GM18873 (cell line): ENCODE data around the gene CLEC10A.
"Not testable (repeated sequence)": the region's sequence is repeated elsewhere in the genome, so short reads cannot be mapped to it uniquely, and the experiment has no call there.

Experiments
- ATAC-seq: cut with Tn5 transposase; IDR thresholded peaks from one replicate; pipeline ENCODE4 v1.9.1; 2021; ENCODE audit warnings: mild to moderate bottlenecking, moderate library complexity, moderate number of reproducible peaks; ENCODE audit not compliant: unreplicated experiment, low FRiP score

Gene CLEC10A

GRCh38 chr17:7108981-7109380 lies 28.9 kb upstream of the CLEC10A start:
- no peak for ATAC-seq

DNA sequence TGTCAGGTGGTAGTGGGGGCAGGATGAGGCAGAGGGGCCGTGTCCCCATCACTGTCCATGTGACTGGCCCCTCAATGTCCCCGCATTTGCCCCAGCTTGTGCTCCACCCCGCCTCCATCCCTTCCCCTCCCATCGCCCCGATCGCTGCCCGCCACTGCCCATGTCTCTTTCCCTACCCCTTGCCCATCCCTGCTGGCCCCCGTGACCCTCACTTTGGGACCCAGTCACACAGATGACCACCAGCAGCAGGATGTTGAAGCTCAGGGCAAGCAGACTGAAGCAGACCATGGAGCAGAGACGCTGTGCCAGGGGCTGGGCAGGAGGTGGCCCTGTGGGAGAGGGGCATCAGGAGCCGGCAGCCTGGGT lies 28.5 kb upstream of the CLEC10A start:
- no peak for ATAC-seq

DNA sequence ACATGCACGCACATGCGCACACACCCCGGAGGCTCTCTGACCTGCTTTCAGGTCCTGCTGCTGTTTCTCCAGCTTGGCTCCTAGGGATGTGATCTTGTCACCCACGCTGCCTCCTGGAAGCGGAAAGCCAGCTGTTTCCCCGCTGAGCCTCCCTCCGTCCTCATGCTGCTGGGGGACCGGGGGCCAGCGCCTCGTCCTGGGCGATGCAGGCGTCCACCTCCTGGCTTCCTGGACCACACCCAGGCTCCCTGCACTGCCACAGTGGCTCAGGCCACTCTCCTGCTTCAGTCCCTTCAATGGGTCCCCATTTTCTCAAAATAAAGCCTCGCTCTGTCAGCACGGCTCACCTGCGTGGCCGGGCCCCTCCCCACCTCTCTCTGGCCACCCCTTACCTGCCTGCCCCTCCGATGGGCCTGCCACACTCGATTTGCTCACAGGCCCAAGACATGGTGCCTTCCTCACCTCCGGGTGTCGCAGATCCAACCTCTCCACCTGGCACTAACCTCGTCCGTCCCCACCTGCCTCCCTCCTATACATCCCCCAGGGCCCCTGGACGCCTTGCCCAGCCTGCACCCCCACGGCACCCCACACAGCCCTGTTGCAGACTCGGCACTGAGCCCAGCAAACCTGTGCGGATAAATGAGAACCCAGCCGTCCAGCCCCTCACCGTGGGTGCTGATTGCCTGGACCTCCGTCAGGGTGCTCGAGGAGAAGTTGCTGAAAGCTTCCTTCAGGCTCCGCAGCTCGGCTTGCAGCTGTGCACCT lies 27.9 kb upstream of the CLEC10A start:
- ATAC-seq: no peak

DNA sequence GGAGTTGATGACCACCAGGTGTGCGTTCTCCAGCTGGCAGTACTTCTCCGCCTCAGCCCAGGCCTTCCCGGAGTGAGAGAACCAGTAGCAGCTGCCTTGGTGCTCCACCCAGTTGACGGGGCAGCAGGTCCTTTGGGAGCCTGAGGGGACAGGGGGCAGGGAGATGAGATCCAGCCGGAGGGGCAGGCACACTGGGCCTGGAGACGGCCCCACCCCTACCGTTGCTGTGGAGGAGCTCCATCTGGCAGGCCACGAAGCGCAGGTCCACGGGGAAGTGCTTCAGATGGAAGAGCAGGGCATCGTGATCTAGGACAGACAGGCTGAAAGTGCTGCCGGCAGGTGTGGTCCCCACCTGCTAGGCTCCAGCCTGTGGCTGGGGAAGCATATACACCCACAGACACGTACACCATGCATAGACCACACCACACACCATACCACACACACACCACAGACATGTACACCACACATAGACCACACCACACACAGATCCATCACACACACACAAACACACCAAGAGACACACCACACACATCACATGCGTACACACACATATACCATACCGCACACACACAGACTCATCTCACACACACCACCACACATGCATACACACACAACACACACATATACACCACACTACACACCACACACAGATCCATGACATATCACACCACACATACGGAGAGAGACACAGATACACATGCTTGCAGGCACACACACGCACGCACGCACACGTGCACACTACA lies 27.1 kb upstream of the CLEC10A start:
- no peak for ATAC-seq

DNA sequence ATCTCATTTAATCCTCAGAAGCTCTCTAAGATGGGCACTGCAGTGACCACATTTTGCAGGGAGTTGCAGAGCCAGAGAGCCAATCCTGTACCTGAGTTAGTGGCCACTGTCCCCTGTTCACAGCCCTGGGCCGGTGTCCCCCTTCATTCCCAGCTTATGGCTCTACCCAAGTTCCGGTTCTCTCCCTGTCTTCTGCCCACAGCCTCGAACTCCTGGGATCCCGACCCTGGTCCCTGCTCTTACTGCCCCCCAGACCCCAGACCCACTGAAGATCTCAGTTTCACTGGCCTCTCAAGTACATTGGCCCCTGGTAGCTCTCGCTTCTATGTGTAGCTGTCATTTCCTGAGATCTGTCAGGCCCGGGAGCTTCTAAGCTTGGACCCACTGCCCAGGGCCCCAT lies 22.4 kb upstream of the CLEC10A start:
- ATAC-seq: no peak

GRCh38 chr17:7101531-7101930 lies 21.5 kb upstream of the CLEC10A start:
- ATAC-seq: no peak

GRCh38 chr17:7100641-7101379 lies 20.8 kb upstream of the CLEC10A start:
- not testable (repeated sequence) for ATAC-seq

GRCh38 chr17:7098802-7099459 lies 18.9 kb upstream of the CLEC10A start:
- ATAC-seq: no peak

GRCh38 chr17:7097940-7098339 lies 17.9 kb upstream of the CLEC10A start:
- no peak for ATAC-seq

DNA sequence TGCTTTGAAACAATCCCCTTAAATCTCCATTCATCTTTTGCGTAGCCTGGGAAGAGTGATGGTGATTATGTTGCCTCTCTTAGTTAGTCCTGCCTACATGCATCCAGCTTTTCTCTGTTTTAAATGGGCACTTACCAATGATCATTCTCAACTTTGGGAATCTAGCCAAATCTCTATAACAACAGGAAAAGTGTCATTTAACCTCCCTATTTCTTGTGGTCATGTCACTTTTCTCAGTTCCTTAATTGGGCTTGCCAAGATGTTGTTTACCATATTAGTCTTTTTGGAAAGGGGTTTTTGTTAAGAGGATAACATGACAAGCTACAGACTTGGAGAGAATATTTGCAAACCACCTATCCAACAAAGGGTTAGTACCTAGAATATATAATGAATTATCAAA lies 15.6 kb upstream of the CLEC10A start:
- no peak for ATAC-seq

- no peak for ATAC-seq
These were observed 14.6 kb upstream of the CLEC10A start for GRCh38 chr17:7094652-7095019.

- ATAC-seq: not testable (repeated sequence)
These were observed 11.4 kb upstream of the CLEC10A start for GRCh38 chr17:7091311-7092005.

- ATAC-seq: not testable (repeated sequence)
These were observed 9.5 kb upstream of the CLEC10A start for GRCh38 chr17:7089570-7089969.

GRCh38 chr17:7088442-7088841 lies 8.4 kb upstream of the CLEC10A start:
- ATAC-seq: not testable (repeated sequence)

DNA sequence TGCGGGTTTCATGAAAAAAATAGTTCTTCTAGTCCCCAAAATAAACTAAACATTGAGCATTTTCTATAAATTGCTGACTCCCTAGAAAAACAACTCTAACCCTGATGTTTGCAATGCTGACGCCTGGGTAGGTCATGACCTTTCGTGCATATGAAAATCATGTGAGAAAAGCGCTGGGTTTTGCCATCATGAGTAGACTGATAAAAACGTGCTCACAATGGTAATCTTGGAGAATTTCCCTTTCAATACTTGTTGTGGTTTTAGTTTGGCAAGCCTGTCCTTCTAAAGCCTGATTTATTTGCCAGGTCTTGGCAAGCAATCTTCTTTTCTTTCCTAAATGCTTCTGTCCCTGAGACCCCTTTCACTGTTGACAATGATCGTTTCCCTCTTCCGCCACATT lies 4.0 kb upstream of the CLEC10A start:
- ATAC-seq: no peak

DNA sequence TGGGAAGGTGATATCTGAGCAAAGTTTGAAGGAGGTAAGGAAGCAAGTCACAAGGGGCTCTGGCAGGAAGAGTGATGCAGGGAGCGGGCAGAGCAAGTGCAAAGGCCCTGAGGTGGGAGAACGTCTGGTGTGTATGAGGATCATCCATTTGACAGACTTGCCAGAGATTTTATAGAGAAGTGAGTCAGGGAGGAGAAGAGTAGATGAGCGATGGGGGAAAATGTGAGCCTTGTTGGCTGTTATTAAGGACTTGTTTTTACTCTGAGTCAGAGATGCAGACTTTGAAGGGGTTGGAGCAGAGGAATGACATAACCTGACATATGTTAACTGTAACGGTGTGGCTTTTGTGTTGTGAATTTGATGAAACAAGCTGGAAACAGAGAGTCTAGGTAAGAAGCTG lies 3.5 kb upstream of the CLEC10A start:
- no peak for ATAC-seq

GRCh38 chr17:7081341-7082062 lies 1.5 kb upstream of the CLEC10A start:
- ATAC-seq: no peak

DNA sequence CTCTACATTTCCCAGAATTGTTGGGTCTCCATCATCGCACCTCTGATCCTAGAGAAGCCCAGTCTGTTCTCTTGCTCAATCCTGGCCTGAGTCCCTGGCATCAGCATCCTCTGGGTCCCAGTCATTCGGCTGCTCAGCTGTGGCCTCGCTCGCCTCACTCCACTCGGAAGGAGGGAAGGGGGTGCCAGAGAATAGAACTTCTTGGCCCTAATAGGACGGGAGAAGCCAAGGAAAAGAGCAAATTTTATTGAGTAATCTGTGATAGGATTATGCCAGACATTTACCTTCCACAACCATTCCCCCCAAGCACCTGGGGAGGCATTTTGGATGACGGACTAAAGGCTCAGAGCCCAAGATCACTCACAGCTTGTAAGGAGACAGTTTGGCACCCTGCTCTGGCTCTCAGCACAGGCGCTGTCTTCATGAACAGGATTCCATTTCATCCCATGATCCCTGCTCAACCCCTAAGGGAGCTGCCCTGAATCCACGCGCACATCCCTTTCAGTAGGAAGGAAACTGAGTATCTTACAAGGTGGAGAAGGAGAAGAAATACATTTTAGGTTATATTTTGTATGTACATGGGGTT lies 498 bp upstream of the CLEC10A start:
- no peak for ATAC-seq

DNA sequence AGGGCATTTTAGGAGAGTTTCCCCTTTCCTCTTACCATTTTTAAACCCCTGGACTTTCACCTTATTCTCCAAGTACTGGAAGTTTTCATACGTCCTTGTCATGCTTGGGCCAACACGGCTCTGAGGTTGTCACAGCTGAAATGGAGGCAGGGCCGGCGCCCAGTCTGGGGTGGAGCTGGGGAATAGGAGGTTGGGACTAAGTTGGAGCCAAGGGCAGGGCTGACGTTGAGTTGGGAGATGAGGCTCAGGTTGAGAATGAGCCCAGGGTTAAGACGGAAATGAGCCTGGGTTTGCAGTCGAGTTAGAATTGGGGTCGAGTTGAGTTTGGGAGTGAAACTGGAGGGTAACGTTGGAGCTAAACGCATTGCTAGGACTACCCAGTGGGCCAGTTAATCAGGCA lies 1.3 kb downstream of the CLEC10A start:
- no peak for ATAC-seq
